HepG2 (cell line): ENCODE data around the gene GALNT10. TPM values are rescaled to one million over a fixed set of nuclear protein-coding genes. Genes with fewer than 3 reads are reported as not detected.

Experiments
- GPN1 ChIP-seq: sonication (generic); formaldehyde crosslinking; IDR thresholded peaks from 2 replicates; pipeline ENCODE4 v1.5.1; 2020; ENCODE audit warnings: missing genetic modification reagents, borderline replicate concordance
- KDM5A ChIP-seq: fragments of 200-600 bp; sonication (generic); IDR thresholded peaks from 2 replicates; pipeline ENCODE4 v1.7.0; 2018; ENCODE audit warnings: antibody characterized with exemption, mild to moderate bottlenecking, low read length, borderline replicate concordance
- MAX ChIP-seq: IDR thresholded peaks from 2 replicates; pipeline ENCODE4 v1.6.1; 2012; ENCODE audit warnings: inconsistent platforms
- MED13 ChIP-seq: sonication (generic); formaldehyde crosslinking; IDR thresholded peaks from 2 replicates; pipeline ENCODE4 v1.5.0; 2020; ENCODE audit warnings: missing genetic modification reagents
- MLX ChIP-seq: IDR thresholded peaks from 2 replicates; pipeline ENCODE4 v1.6.1; 2016
- MTA1 ChIP-seq: sonication (generic); formaldehyde crosslinking; IDR thresholded peaks from 2 replicates; pipeline ENCODE4 v1.4.0; 2020; ENCODE audit warnings: missing genetic modification reagents, mild to moderate bottlenecking, borderline replicate concordance
- NR2F6 ChIP-seq, 2 experiments: IDR thresholded peaks; 2 replicates each; pipeline ENCODE4 v1.6.1; 2016; ENCODE audit warnings: antibody characterized with exemption in 1 of 2, mild to moderate bottlenecking in 1 of 2
- POLR2G ChIP-seq: fragments of 200-400 bp; formaldehyde crosslinking; IDR thresholded peaks from 2 replicates; pipeline ENCODE4 v1.6.1; 2018; ENCODE audit warnings: mild to moderate bottlenecking, low read depth, low read length, moderate library complexity
- PRDM15 ChIP-seq: sonication (generic); formaldehyde crosslinking; IDR thresholded peaks from 2 replicates; pipeline ENCODE4 v1.4.0; 2020; ENCODE audit warnings: missing genetic modification reagents
- SSRP1 ChIP-seq: IDR thresholded peaks from 2 replicates; pipeline ENCODE4 v1.6.1; 2016; ENCODE audit warnings: control low read depth
- TBP ChIP-seq: sonication (generic); formaldehyde crosslinking; IDR thresholded peaks from 2 replicates; pipeline ENCODE4 v1.5.0; 2020; ENCODE audit warnings: missing genetic modification reagents
- TERF1 ChIP-seq: sonication (generic); formaldehyde crosslinking; IDR thresholded peaks from 2 replicates; pipeline ENCODE4 v1.8.0; 2022; ENCODE audit warnings: mild to moderate bottlenecking, missing genetic modification reagents, moderate library complexity
- THYN1 ChIP-seq: sonication (generic); formaldehyde crosslinking; IDR thresholded peaks from 2 replicates; pipeline ENCODE4 v1.8.1; 2023; ENCODE audit warnings: low read depth, mild to moderate bottlenecking, moderate library complexity, missing genetic modification reagents, borderline replicate concordance
- U2AF1 ChIP-seq: fragments of 200-400 bp; formaldehyde crosslinking; optimal IDR thresholded peaks from 2 replicates; pipeline ENCODE3; 2017; ENCODE audit warnings: mild to moderate bottlenecking, low read depth, low read length
- ZBTB44 ChIP-seq: sonication (generic); formaldehyde crosslinking; IDR thresholded peaks from 2 replicates; pipeline ENCODE4 v1.4.0; 2020; ENCODE audit warnings: missing genetic modification reagents
- ZBTB7B ChIP-seq: sonication (generic); formaldehyde crosslinking; IDR thresholded peaks from 2 replicates; pipeline ENCODE4 v1.4.0; 2020; ENCODE audit warnings: missing genetic modification reagents
- ZFP37 ChIP-seq: sonication (generic); formaldehyde crosslinking; IDR thresholded peaks from 2 replicates; pipeline ENCODE4 v1.4.0; 2020; ENCODE audit warnings: missing genetic modification reagents, borderline replicate concordance
- ZFP41 ChIP-seq: sonication (generic); formaldehyde crosslinking; IDR thresholded peaks from 2 replicates; pipeline ENCODE4 v1.4.0; 2020; ENCODE audit warnings: mild to moderate bottlenecking, missing genetic modification reagents, borderline replicate concordance
- ZNF138 ChIP-seq: sonication (generic); formaldehyde crosslinking; IDR thresholded peaks from 2 replicates; pipeline ENCODE4 v1.5.0; 2020; ENCODE audit warnings: mild to moderate bottlenecking, low read depth, missing genetic modification reagents
- ZNF225 ChIP-seq: sonication (generic); formaldehyde crosslinking; IDR thresholded peaks from 2 replicates; pipeline ENCODE4 v1.4.0; 2020; ENCODE audit warnings: mild to moderate bottlenecking, missing genetic modification reagents
- ZNF598 ChIP-seq: sonication (generic); formaldehyde crosslinking; IDR thresholded peaks from 2 replicates; pipeline ENCODE4 v1.5.1; 2020; ENCODE audit warnings: mild to moderate bottlenecking, missing genetic modification reagents, borderline replicate concordance
- ZNF670 ChIP-seq: sonication (generic); formaldehyde crosslinking; IDR thresholded peaks from 2 replicates; pipeline ENCODE4 v1.8.0; 2022; ENCODE audit warnings: mild to moderate bottlenecking, missing genetic modification reagents, borderline replicate concordance
- ZNF672 ChIP-seq: sonication (generic); formaldehyde crosslinking; IDR thresholded peaks from 2 replicates; pipeline ENCODE4 v1.8.1; 2022; ENCODE audit warnings: missing genetic modification reagents
- ZNF720 ChIP-seq: sonication (generic); formaldehyde crosslinking; IDR thresholded peaks from 2 replicates; pipeline ENCODE4 v1.4.0; 2020; ENCODE audit warnings: missing genetic modification reagents
- ZNF749 ChIP-seq: sonication (generic); formaldehyde crosslinking; IDR thresholded peaks from 2 replicates; pipeline ENCODE4 v1.8.0; 2022; ENCODE audit warnings: mild to moderate bottlenecking, missing genetic modification reagents, moderate library complexity, borderline replicate concordance
- polyA plus RNA-seq, 8 experiments: library from polyadenylated mRNA; depleted of rRNA in 3 of 8; stranded (reverse) in 7 of 8; unstranded in 1 of 8; fragments of >200 nt; fragmentation: Illumina TruSeq in 4 of 8; extraction: Trizol in 4 of 8; gene quantifications; 2 replicates each; pipeline versions ENCODE4 v1.2.1 to v1.2.3, GENCODE V29; 2011 to 2016; ENCODE audit warnings: low read depth in 4 of 8, missing spikeins in 1 of 8, mixed read lengths in 1 of 8; ENCODE audit not compliant: insufficient read depth in 1 of 8
- total RNA-seq, 5 experiments: library from RNA; depleted of rRNA; stranded (reverse); fragments of >200 nt; fragmentation: Illumina TruSeq; extraction: Trizol; gene quantifications; 2 replicates each; pipeline ENCODE4 v1.2.3, GENCODE V29; 2016; ENCODE audit warnings: low read depth in 1 of 5

The GALNT10 gene
- total and polyA plus RNA-seq, 2 of the 13 experiments (the other 11 are each of a cell fraction or from before 2014, with no cell fraction given) = 8.1 to 11.2 TPM

GRCh38 chr5:154287136-154287535, 96.6 kb downstream of the GALNT10 start (continued):
- no peak for TF ChIP-seq ZNF749 (CRISPR knock-in tag)
- TF ChIP-seq ZBTB44 (CRISPR knock-in tag) = no peak
- no peak for TF ChIP-seq ZNF598
- TF ChIP-seq POLR2G = no peak
- no peak for TF ChIP-seq ZNF720 (CRISPR knock-in tag)
- no peak for TF ChIP-seq GPN1 (CRISPR knock-in tag)
- no peak for TF ChIP-seq ZNF225 (CRISPR knock-in tag)
- no peak for TF ChIP-seq ZBTB7B (CRISPR knock-in tag)
- no peak for TF ChIP-seq ZNF672
- no peak for TF ChIP-seq MAX
- no peak for TF ChIP-seq TERF1 (CRISPR knock-in tag)
- no peak for TF ChIP-seq NR2F6 (IDR thresholded peaks at IDR 0.05)
- 0 out of 2 replicates have a peak, but pooled peaks have one; percentile 14 for TF ChIP-seq NR2F6 (CRISPR knock-in tag; IDR thresholded peaks at IDR 0.05)
- no peak for TF ChIP-seq KDM5A
- TF ChIP-seq MLX (CRISPR knock-in tag) = no peak
- TF ChIP-seq ZFP41 = no peak
- no peak for TF ChIP-seq ZNF138 (CRISPR knock-in tag)
- no peak for TF ChIP-seq MED13 (CRISPR knock-in tag)
- TF ChIP-seq ZNF670 (CRISPR knock-in tag) = no peak
- TF ChIP-seq U2AF1 = no peak
- no peak for TF ChIP-seq TBP (CRISPR knock-in tag)
- no peak for TF ChIP-seq THYN1 (CRISPR knock-in tag)
- no peak for TF ChIP-seq PRDM15 (CRISPR knock-in tag)
- TF ChIP-seq SSRP1 (CRISPR knock-in tag) = no peak
- no peak for TF ChIP-seq ZFP37 (CRISPR knock-in tag)
- no peak for TF ChIP-seq MTA1
